IMR-90 (cell line): Measurements from ENCODE around the gene DCLRE1A. TPM values are rescaled to one million over a fixed set of nuclear protein-coding genes. Genes with fewer than 3 reads are reported as not detected.

Source experiments
- ATAC-seq: fragments of 200-7000 bp; cut with Tn5 transposase; 2 replicates; pipeline ENCODE4 v1.9.1; 2020; ENCODE audit warnings: low read depth, mild to moderate bottlenecking, moderate library complexity
- BruUV-seq: library from RNA; stranded (reverse); fragments of 400-500 nt; replicated peaks from 2 replicates; lab custom pipeline; 2021; lab: Mats Ljungman, UMichigan
- CTCF ChIA-PET: fragments of 300-600 bp; formaldehyde crosslinking; extraction: SDS; loops from one replicate; lab custom pipeline; 2021; ENCODE audit warnings: antibody characterized with exemption; lab: Yijun Ruan, JAX
- POLR2A ChIA-PET: fragments of 300-600 bp; sonication (Branson Sonifier 250); formaldehyde crosslinking; loops from one replicate; lab custom pipeline; 2022; ENCODE audit warnings: antibody characterized with exemption; ENCODE audit not compliant: unreplicated experiment; lab: Charles Lee
- DNase-seq: peaks from one replicate; pipeline ENCODE4 v3.0.0; 2013
- H2AFZ ChIP-seq: replicated peaks from 2 replicates; pipeline ENCODE3; 2013; ENCODE audit warnings: low read length, mild to moderate bottlenecking; ENCODE audit not compliant: poor library complexity
- H2AK5ac ChIP-seq: 2 replicates; pipeline ENCODE4 v1.6.1; 2013; ENCODE audit warnings: low read depth, low read length, inconsistent platforms
- H2AK9ac ChIP-seq: replicated peaks from 2 replicates; pipeline ENCODE3; 2013; ENCODE audit warnings: mild to moderate bottlenecking, low read depth, low read length, moderate library complexity; ENCODE audit not compliant: poor library complexity
- H2BK120ac ChIP-seq: 2 replicates; pipeline ENCODE4 v1.6.1; 2013; ENCODE audit warnings: low read depth, low read length, inconsistent platforms
- H2BK15ac ChIP-seq: 3 replicates; pipeline ENCODE4 v1.6.1; 2013; ENCODE audit warnings: low read depth, low read length, inconsistent platforms
- H2BK20ac ChIP-seq: 2 replicates; pipeline ENCODE4 v1.6.1; 2013; ENCODE audit warnings: low read depth, mild to moderate bottlenecking, inconsistent platforms, low read length, moderate library complexity
- H2BK5ac ChIP-seq: 2 replicates; pipeline ENCODE4 v1.6.1; 2013; ENCODE audit warnings: mild to moderate bottlenecking, low read depth, low read length, inconsistent platforms; ENCODE audit not compliant: poor library complexity, severe bottlenecking
- H3K14ac ChIP-seq: replicated peaks from 2 replicates; pipeline ENCODE4 v1.6.1; 2013; ENCODE audit warnings: low read depth, low read length, inconsistent platforms
- H3K18ac ChIP-seq: 2 replicates; pipeline ENCODE4 v1.6.1; 2013; ENCODE audit warnings: low read depth, low read length, control low read depth
- H3K23ac ChIP-seq: 2 replicates; pipeline ENCODE4 v1.6.1; 2013; ENCODE audit warnings: low read depth, low read length, inconsistent platforms
- H3K27ac ChIP-seq: 2 replicates; pipeline ENCODE4 v1.5.1; 2013; ENCODE audit warnings: mild to moderate bottlenecking, control low read depth, low read length; ENCODE audit not compliant: insufficient read depth
- H3K27me3 ChIP-seq: 2 replicates; pipeline ENCODE4 v1.6.1; 2013; ENCODE audit warnings: low read length; ENCODE audit not compliant: control insufficient read depth, insufficient read depth
- H3K36me3 ChIP-seq: 2 replicates; pipeline ENCODE4 v1.6.1; 2013; ENCODE audit warnings: low read length, mixed read lengths; ENCODE audit not compliant: control insufficient read depth, insufficient read depth
- H3K4ac ChIP-seq: 2 replicates; pipeline ENCODE4 v1.6.1; 2013; ENCODE audit warnings: low read depth, low read length, inconsistent platforms
- H3K4me1 ChIP-seq: 2 replicates; pipeline ENCODE4 v1.6.1; 2013; ENCODE audit warnings: low read length, mixed read lengths; ENCODE audit not compliant: control insufficient read depth, insufficient read depth
- H3K4me2 ChIP-seq: 2 replicates; pipeline ENCODE4 v1.6.1; 2013; ENCODE audit warnings: low read depth, mild to moderate bottlenecking, control low read depth, low read length, moderate library complexity
- H3K4me3 ChIP-seq: 2 replicates; pipeline ENCODE4 v1.5.1; 2013; ENCODE audit warnings: low read depth, mild to moderate bottlenecking, control low read depth, low read length, moderate library complexity; ENCODE audit not compliant: insufficient read depth
- H3K56ac ChIP-seq: 2 replicates; pipeline ENCODE4 v1.6.1; 2013; ENCODE audit warnings: low read length, inconsistent platforms; ENCODE audit not compliant: insufficient read depth; ENCODE audit errors: extremely low read depth
- H3K79me1 ChIP-seq, 2 experiments: 2 replicates each; pipeline ENCODE4 v1.6.1; 2013; ENCODE audit warnings: low read length in 2 of 2, inconsistent platforms in 1 of 2, low read depth in 1 of 2
- H3K9ac ChIP-seq: 2 replicates; pipeline ENCODE4 v1.6.1; 2013; ENCODE audit warnings: low read depth, low read length, control low read depth
- H3K9me1 ChIP-seq: 2 replicates; pipeline ENCODE4 v1.6.1; 2013; ENCODE audit warnings: low read length, inconsistent platforms; ENCODE audit not compliant: insufficient read depth
- H3K9me3 ChIP-seq: 2 replicates; pipeline ENCODE4 v1.6.1; 2013; ENCODE audit warnings: low read length; ENCODE audit not compliant: control insufficient read depth, insufficient read depth
- H4K20me1 ChIP-seq: 2 replicates; pipeline ENCODE4 v1.6.1; 2013; ENCODE audit warnings: low read length, inconsistent platforms; ENCODE audit not compliant: insufficient read depth
- H4K5ac ChIP-seq: 2 replicates; pipeline ENCODE4 v1.6.1; 2013; ENCODE audit warnings: mild to moderate bottlenecking, low read depth, low read length, control low read depth
- H4K8ac ChIP-seq, 2 experiments: 2 replicates each; pipeline ENCODE4 v1.6.1; 2013; ENCODE audit warnings: low read depth in 2 of 2, low read length in 2 of 2, control low read depth in 1 of 2, inconsistent platforms in 1 of 2
- H4K91ac ChIP-seq: 2 replicates; pipeline ENCODE4 v1.6.1; 2013; ENCODE audit warnings: low read depth, low read length, inconsistent platforms; ENCODE audit not compliant: insufficient read depth
- BHLHE40 ChIP-seq: fragments of 150-350 bp; IDR thresholded peaks from 2 replicates; pipeline ENCODE4 v1.6.1; 2016; ENCODE audit warnings: mild to moderate bottlenecking, low read depth, low read length
- SMC3 ChIP-seq: fragments of 150-350 bp; IDR thresholded peaks from 2 replicates; pipeline ENCODE4 v1.6.1; 2016; ENCODE audit warnings: low read depth, mild to moderate bottlenecking, antibody characterized with exemption, low read length, moderate library complexity
- WGBS, 2 experiments: methylation state at CpG; one replicate each; pipeline versions ENCODE4 v1.1.5 to v1.1.7; 2013; ENCODE audit warnings: missing lambda C conversion rate in 2 of 2; ENCODE audit not compliant: insufficient read length in 1 of 2; ENCODE audit errors: extremely low coverage in 2 of 2; 5-methylcytosine and 5-hydroxymethylcytosine counted together
- dilution Hi-C: fragments of 300-500 bp; cut with HindIII; formaldehyde crosslinking; loops from one replicate; pipeline ENCODE4 v1.14.3; 2018; ENCODE audit warnings: low sequenced_read_pairs; ENCODE audit not compliant: unreplicated experiment
- in situ Hi-C: fragments of 300-500 bp; cut with MboI; formaldehyde crosslinking; loops from 3 replicates; pipeline ENCODE4 v1.14.3; 2019; ENCODE audit warnings: low sequenced_read_pairs, inconsistent platforms, mixed read lengths
- intact Hi-C: fragments of 100-400 bp; cut with micrococcal nuclease; formaldehyde crosslinking; loops from 2 replicates; pipeline ENCODE4 v1.10.0; 2022
- polyA plus RNA-seq, 3 experiments: library from polyadenylated mRNA; depleted of rRNA; stranded (reverse); fragments of >200 nt; gene quantifications; 2 replicates each; pipeline ENCODE4 v1.2.3, GENCODE V29; 2012; ENCODE audit warnings: low replicate concordance in 1 of 3
- total RNA-seq: library from RNA; depleted of rRNA; stranded (reverse); fragments of >200 nt; gene quantifications from 2 replicates; pipeline ENCODE4 v1.2.3, GENCODE V29; 2012

Gene DCLRE1A
- total and polyA plus RNA-seq, 2 of the 4 experiments (the other 2 are of a cell fraction), result 3.1 to 6.3 TPM

DNA sequence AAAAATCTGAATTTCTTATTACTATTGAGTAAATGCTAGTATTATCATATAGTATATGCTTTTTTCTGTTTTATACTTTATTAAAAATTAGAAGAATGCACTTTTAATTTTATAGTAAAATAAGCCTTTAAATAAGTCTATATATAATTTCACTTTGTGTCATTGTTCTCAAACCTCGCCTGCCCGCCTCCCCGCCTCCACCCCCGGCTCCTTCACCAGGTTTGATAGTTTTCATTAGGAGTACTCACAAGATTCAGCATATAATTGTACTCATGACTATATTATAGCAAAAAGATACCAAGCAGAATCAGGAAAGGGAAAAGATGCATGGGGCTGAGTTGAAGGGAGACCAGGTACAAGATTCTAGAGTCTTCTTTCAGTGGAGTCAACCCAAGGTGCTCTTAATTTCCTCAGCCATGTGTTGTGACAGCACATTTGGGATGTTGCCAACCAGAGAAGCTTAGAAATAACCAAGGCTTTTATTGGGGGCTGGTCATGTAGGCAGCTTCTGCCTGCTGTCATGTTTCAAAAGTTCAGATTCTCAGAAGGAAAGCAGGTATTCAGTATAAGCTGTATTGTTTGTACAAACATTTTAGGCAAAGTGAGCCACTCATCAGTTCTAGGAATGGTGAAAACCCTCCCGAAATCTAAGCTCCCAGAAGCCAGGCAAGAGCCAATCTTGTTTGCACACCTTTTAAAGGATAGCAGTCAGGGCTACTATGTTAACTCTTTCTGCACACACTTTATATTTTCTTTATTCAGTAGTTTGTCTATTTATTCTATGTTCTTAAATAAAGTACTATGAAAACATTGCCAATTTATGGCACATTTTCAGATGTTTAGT lies 12.9 kb upstream of the DCLRE1A start:
- Histone ChIP-seq H3K27ac (no peak overlapping the region), H3K9ac (no peak overlapping the region), H4K8ac (no peak overlapping the region), H2AK9ac (no peak overlapping the region), H3K9me3 (no peaks in the 10 kb centered on the region), H4K20me1 (no peaks in the 10 kb centered on the region), H3K4me1 (no peaks in the 10 kb centered on the region), H2AFZ (no peak overlapping the region), H2BK20ac (no peak overlapping the region), H3K79me1 (peaks cover 6 to 16% of the 10 kb centered on the region in 2 experiments; a peak in 2 of 4 replicates), H3K27me3 (no peaks in the 10 kb centered on the region), H3K23ac (no peak overlapping the region), H2BK120ac (no peak overlapping the region), H3K9me1 (no peaks in the 10 kb centered on the region), H3K56ac (no peak overlapping the region), H3K18ac (no peak overlapping the region), H2BK15ac (no peak overlapping the region), H3K4me3 (no peak overlapping the region), H4K5ac (no peak overlapping the region), H2BK5ac (no peak overlapping the region), H4K91ac (no peak overlapping the region), H3K14ac (no peak overlapping the region), H3K4ac (no peak overlapping the region), H3K4me2 (no peak overlapping the region), H3K36me3 (peaks cover 4% of the 10 kb centered on the region), H2AK5ac (no peak overlapping the region)
- TF ChIP-seq BHLHE40 (no peak), SMC3 (no peak)
- intact Hi-C loops (no loop called here), dilution Hi-C loops (no loop called here), in situ Hi-C loops (no loop called here)
- BruUV-seq, result no TSS peak
- no CpG with 5 or more reads among the region's 5 CpGs for WGBS, 2 experiments
- ChIA-PET POLR2A (no interaction called here), CTCF (interaction anchor here (0.7 kb wide), 1 partner anchor 314 kb away, joined by 3 read pairs; no protein-coding TSS in a partner anchor)
- DNase-seq, result no peak
- no peak for ATAC-seq
